ENCODE measurements around the gene SLC39A1. TPM values are rescaled to one million over a fixed set of nuclear protein-coding genes. Genes with fewer than 3 reads are reported as not detected.

SLC39A1 gene
- total and polyA plus RNA-seq, 3 donors from 2014 or later: 46.5 to 62.5 (median 54.5) TPM

DNA sequence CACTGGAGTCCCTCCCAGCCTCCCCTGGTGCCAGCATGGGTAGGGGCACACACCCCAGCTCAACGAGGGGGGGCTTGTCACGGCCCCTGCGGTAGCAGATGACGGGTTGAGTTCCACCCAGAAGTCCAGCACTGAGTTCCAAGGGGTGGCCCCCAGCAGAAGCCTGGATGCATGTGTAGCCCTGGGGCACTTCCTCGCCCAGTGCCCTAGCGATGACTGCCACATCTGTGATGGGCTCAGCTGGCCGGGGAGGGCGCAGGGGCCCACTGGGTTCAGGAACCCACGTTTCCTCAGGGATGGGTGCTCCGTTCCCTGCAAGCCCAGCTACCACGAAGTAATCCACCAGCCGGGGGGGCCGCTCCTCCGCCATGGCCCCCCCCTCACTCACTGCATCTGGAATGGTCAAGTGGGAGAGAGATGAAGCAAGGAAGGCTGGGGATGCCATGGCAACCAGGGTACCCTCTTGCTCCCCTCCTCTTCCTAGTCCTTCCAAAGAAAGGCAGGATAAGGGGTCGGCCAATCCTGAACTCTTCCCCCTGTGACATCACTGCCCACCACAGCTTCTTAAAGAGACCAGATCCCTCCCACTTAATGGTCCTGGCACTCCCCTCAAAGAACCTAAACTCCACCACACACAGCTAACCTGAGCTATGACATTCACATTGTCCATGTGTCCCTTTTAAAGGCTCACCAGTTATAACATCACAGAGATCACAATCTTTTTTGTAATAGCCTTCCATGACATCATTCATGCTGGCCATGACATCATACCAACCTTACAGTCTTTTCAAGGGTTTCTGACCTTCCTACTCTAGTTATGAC is 19.1 kb downstream of the SLC39A1 start:
- TF ChIP-seq, protein P1, sequence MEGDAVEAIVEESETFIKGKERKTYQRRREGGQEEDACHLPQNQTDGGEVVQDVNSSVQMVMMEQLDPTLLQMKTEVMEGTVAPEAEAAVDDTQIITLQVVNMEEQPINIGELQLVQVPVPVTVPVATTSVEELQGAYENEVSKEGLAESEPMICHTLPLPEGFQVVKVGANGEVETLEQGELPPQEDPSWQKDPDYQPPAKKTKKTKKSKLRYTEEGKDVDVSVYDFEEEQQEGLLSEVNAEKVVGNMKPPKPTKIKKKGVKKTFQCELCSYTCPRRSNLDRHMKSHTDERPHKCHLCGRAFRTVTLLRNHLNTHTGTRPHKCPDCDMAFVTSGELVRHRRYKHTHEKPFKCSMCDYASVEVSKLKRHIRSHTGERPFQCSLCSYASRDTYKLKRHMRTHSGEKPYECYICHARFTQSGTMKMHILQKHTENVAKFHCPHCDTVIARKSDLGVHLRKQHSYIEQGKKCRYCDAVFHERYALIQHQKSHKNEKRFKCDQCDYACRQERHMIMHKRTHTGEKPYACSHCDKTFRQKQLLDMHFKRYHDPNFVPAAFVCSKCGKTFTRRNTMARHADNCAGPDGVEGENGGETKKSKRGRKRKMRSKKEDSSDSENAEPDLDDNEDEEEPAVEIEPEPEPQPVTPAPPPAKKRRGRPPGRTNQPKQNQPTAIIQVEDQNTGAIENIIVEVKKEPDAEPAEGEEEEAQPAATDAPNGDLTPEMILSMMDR (IDR thresholded peaks at IDR 0.05): no peak
- TF ChIP-seq POLR2A (IDR thresholded peaks at IDR 0.05): no peak
- intact Hi-C loops (cut with DNase I; ENCODE audit: low total_unique reads): loop anchor here (10.0 kb wide), 1 partner anchor 149 kb away; no protein-coding TSS in a partner anchor
- Histone ChIP-seq H3K4me1 (peaks cover 17% of the 10 kb centered on the region), H3K4me3 (no peak overlapping the region), H3K9me3 (no peaks in the 10 kb centered on the region), H3K27me3 (no peaks in the 10 kb centered on the region), H3K36me3 (ENCODE audit: low read depth, missing control alignments) (no peaks in the 10 kb centered on the region), H3K27ac (peak overlapping the region; percentile 84 to 98)
- no peak for DNase-seq
- 86% methylated on average over 10 to 15 of the region's 15 CpGs for WGBS, 2 donors

DNA sequence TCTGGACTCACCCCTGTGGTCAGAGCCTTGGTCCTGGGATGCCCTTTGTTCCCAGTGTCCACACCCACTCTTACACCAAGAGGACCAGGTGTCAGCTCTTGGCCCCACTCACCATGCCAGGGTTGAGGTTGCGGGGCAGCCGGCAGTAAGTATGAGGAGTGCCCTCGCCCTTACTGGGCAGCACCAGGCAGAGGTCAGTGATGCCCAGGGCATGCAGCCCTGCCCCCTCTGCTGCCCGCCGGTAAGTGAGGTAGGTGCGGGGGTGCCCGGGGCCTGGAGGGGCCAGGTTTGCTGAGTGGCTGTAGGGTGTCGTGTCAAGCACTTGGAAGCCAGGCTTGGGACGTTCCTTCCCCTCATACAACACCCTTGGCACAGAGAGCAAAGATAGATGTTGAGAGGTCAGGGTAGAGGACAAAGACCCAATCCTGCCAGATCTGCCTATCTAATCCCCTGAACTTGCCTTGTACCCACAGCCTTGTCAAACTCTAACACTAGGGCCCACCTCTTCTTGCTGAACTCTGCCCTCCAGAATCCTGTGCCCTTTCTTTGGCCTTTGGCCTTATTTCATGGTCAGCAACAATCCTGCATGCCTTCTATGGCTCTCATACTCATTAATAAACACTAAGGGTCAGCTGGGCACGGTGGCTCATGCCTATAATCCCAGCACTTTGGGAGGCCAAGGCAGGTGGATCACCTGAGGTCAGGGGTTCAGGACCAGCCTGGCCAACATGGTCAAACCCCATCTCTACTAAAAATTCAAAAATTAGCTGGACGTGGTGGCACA is 20.4 kb downstream of the SLC39A1 start:
- H3K36me3 ChIP-seq (ENCODE audit: low read depth, missing control alignments): no peaks in the 10 kb centered on the region
- TF ChIP-seq, protein P1 (IDR thresholded peaks at IDR 0.05): no peak
- no peak for TF ChIP-seq POLR2A (IDR thresholded peaks at IDR 0.05)
- no peaks in the 10 kb centered on the region for H3K9me3 ChIP-seq
- H3K27ac ChIP-seq: no peak overlapping the region
- no peaks in the 10 kb centered on the region for H3K27me3 ChIP-seq
- H3K4me1 ChIP-seq: peaks cover 17% of the 10 kb centered on the region
- H3K4me3 ChIP-seq: no peak overlapping the region
- DNase-seq: no peak
- intact Hi-C loops (cut with DNase I; ENCODE audit: low total_unique reads): loop anchor here (10.0 kb wide), 1 partner anchor 148 kb away; no protein-coding TSS in a partner anchor
- WGBS, 2 donors: 89 to 93% methylated on average over 8 to 9 of the region's 11 CpGs

DNA sequence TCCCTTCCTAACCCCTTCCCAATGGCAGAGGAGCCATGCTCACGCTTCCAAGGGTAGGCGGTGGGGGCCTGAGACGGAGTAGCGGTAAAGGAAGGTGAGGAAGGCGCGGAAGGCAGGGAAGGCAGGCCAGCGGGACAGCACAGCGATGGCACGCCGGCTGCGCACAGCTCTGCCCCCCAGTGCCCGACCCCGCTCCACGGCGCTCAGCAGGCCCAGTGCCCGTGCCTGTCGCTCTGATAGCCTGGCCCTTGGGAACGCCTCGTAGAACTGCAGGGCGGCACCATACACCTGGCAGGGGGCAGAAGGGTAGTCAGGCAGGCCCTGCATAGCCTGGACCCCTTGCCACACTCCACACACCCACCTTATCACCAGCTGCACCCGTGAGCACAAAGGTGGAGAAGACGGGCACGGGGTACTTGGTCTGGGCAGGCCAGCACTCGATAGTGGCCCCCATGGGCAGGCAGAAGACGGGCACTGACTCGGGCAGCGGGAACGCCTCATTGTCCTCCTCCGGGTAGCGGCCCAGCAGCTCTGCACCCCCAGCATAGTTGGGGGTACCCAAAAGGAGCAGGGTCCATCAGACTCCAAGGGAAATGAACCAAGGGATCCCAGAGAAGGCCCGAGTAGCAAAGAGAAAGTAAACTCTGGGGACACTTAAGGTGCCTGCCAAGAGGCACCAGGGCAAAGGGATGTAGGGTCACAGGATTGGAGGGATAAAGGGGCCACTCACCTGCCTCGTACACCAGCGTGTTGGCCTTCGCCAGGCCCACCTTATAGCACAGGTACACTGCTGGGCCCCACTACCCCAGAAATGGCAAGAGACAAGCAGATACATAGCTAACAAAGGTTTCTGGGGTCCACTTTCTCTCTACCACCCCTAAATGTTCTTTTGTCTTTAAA is 21.3 kb downstream of the SLC39A1 start:
- no peaks in the 10 kb centered on the region for H3K36me3 ChIP-seq (ENCODE audit: low read depth, missing control alignments)
- intact Hi-C loops (cut with DNase I; ENCODE audit: low total_unique reads): loop anchor here (10.0 kb wide), 1 partner anchor 147 kb away; no protein-coding TSS in a partner anchor

DNA sequence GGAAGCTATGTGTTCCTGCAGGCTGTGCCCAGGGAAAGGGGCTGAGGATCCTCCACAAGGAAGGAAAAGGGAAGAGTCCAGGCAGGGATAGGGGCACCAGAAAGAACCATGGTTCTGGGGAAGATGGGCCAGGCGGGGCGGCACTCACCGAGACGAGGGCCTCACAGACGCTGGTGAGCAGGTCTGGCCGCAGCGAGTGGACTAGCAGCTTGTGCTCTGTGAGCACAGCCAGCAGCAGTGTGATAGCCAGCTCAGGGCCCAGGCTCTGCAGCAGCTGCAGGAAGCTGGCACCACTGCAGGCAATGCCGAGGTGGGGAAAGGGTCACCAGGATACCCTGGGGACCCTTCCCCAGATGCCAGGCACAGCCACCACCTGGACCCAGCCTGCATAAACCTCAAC is 22.6 kb downstream of the SLC39A1 start:
- H3K4me3 ChIP-seq: no peak overlapping the region
- 92 to 93% methylated on average over 7 to 8 of the region's 8 CpGs for WGBS, 2 donors
- TF ChIP-seq POLR2A (IDR thresholded peaks at IDR 0.05): no peak
- TF ChIP-seq, protein P1 (IDR thresholded peaks at IDR 0.05): no peak
- no peaks in the 10 kb centered on the region for H3K36me3 ChIP-seq (ENCODE audit: low read depth, missing control alignments)
- DNase-seq: no peak
- no peak overlapping the region for H3K27ac ChIP-seq
- no peaks in the 10 kb centered on the region for H3K27me3 ChIP-seq
- intact Hi-C loops (cut with DNase I; ENCODE audit: low total_unique reads): loop anchor here (10.0 kb wide), 1 partner anchor 146 kb away; no protein-coding TSS in a partner anchor
- no peaks in the 10 kb centered on the region for H3K9me3 ChIP-seq
- H3K4me1 ChIP-seq: peaks cover 11% of the 10 kb centered on the region

More for the DNA sequence above, 21.3 kb downstream of the SLC39A1 start:
- peaks cover 16% of the 10 kb centered on the region for H3K4me1 ChIP-seq
- H3K27me3 ChIP-seq: no peaks in the 10 kb centered on the region
- no peak for DNase-seq
- WGBS, 2 donors: 93 to 94% methylated on average over 20 to 32 of the region's 34 CpGs
- H3K4me3 ChIP-seq: no peak overlapping the region
- no peak overlapping the region for H3K27ac ChIP-seq
- no peaks in the 10 kb centered on the region for H3K9me3 ChIP-seq
- TF ChIP-seq, protein P1 (IDR thresholded peaks at IDR 0.05): no peak
- no peak for TF ChIP-seq POLR2A (IDR thresholded peaks at IDR 0.05)

Data from testis (tissue), 3 donors.